Nephron (organoid): Measurements from ENCODE around the gene HGS.

Experiments
- H3K27ac Mint-ChIP-seq, 3 experiments: 2 replicates each; pipeline ENCODE4 v1.8.0; 2020; ENCODE audit warnings: mixed read lengths in 3 of 3, mild to moderate bottlenecking in 2 of 3, moderate library complexity in 1 of 3
- H3K27me3 Mint-ChIP-seq: 2 replicates; pipeline ENCODE4 v1.8.0; 2021; ENCODE audit warnings: low read depth, mild to moderate bottlenecking, moderate library complexity, mixed read lengths
- H3K36me3 Mint-ChIP-seq: 2 replicates; pipeline ENCODE4 v1.8.0; 2020; ENCODE audit warnings: low read depth, mixed read lengths
- H3K4me1 Mint-ChIP-seq: 2 replicates; pipeline ENCODE4 v1.8.0; 2020; ENCODE audit warnings: mixed read lengths
- H3K4me3 Mint-ChIP-seq, 3 experiments: 2 replicates each; pipeline ENCODE4 v1.8.0; 2020; ENCODE audit warnings: mild to moderate bottlenecking in 3 of 3, mixed read lengths in 3 of 3, moderate library complexity in 2 of 3
- H3K9me3 Mint-ChIP-seq: 2 replicates; pipeline ENCODE4 v1.8.0; 2020; ENCODE audit warnings: mixed read lengths
- TF ChIP-seq, protein P1 (sequence below), 3 experiments: fragments of 200-600 bp; sonication (generic); IDR thresholded peaks; one replicate each; pipeline ENCODE4 v1.5.0; 2021; ENCODE audit warnings: antibody characterized with exemption in 3 of 3; ENCODE audit not compliant: unreplicated experiment in 3 of 3

HGS gene

DNA sequence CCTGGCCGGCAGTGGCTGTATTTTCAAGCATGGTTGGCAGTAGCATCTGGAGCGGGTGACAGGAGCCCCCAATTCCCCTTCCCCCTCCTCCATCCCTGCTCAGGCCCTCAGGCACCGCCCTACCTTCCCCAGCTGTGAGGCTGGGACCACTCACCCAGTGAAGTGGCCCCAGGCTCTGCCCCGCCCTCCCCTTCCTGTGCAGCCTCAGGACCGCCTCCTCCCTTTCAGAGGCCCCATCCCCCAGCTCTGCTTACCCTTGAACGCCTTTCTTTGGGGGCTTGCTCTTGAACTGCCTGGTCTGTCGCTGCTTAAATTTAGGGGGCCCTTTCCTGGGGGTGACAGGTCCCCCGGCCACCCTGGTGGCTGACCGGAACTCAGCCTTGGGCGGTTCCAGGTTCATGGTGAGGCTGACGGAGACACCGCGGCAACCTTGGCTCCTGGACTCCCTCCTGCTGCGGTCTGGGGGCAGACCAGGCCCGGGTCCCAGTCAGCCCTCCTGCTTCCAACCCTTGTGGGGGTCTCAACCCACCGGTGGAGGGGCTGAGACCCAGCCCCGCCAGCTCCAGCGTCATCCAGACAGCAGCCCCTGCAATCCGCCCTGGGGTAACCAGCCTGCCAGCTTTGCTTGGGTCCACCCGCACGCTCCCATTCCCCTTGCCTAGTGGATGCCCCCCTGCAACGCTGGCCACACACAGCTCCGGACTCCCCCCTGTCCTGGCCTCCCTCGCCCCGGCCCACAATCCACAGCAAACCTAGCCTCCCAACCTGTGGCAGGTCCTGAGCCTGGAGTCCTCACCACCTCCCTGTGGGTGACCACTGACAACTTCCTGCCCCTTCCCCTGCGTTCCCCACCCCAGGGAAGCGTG is 30.7 kb upstream of the HGS start:
- Mint-ChIP-seq H3K27me3 (no peaks in the 10 kb centered on the region), H3K4me1 (peaks cover 11% of the 10 kb centered on the region), H3K36me3 (no peaks in the 10 kb centered on the region), H3K27ac (peak overlapping the region in 2 of 3 experiments; percentile 68 to 80), H3K4me3 (peak overlapping the region in 2 of 3 experiments; percentile 53 to 67), H3K9me3 (no peaks in the 10 kb centered on the region)
- TF ChIP-seq, protein P1, sequence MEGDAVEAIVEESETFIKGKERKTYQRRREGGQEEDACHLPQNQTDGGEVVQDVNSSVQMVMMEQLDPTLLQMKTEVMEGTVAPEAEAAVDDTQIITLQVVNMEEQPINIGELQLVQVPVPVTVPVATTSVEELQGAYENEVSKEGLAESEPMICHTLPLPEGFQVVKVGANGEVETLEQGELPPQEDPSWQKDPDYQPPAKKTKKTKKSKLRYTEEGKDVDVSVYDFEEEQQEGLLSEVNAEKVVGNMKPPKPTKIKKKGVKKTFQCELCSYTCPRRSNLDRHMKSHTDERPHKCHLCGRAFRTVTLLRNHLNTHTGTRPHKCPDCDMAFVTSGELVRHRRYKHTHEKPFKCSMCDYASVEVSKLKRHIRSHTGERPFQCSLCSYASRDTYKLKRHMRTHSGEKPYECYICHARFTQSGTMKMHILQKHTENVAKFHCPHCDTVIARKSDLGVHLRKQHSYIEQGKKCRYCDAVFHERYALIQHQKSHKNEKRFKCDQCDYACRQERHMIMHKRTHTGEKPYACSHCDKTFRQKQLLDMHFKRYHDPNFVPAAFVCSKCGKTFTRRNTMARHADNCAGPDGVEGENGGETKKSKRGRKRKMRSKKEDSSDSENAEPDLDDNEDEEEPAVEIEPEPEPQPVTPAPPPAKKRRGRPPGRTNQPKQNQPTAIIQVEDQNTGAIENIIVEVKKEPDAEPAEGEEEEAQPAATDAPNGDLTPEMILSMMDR (IDR thresholded peaks at IDR 0.05; ENCODE audit: unreplicated experiment in 3 of 3), result no peak

- no peaks in the 10 kb centered on the region for H3K9me3 Mint-ChIP-seq
These were observed 28.3 kb upstream of the HGS start for GRCh38 chr17:81655378-81656117.

GRCh38 chr17:81656118-81656743 is 27.6 kb upstream of the HGS start, which contains the start of gene PDE6G:
Gene PDE6G (minus strand): TSS chr17:81656542. CDS start chr17:81653305, 3,237 bp downstream.
- TF ChIP-seq, protein P1 (IDR thresholded peaks at IDR 0.05; ENCODE audit: unreplicated experiment in 3 of 3), result no peak
- Mint-ChIP-seq H3K4me3 (no peak within 1 kb of the TSS), H3K27ac (peak within 1 kb of the TSS in 1 of 3 experiments; percentile 32), H3K27me3 (no peaks in the 10 kb centered on the region), H3K36me3 (no peaks in the 10 kb centered on the region), H3K9me3 (no peaks in the 10 kb centered on the region), H3K4me1 (peaks cover 11% of the 10 kb centered on the region)

More at GRCh38 chr17:81655378-81656117, 28.3 kb upstream of the HGS start:
- no peaks in the 10 kb centered on the region for H3K27me3 Mint-ChIP-seq
- H3K4me1 Mint-ChIP-seq, result peaks cover 11% of the 10 kb centered on the region
- no peak overlapping the region for H3K4me3 Mint-ChIP-seq
- H3K27ac Mint-ChIP-seq, result no peak overlapping the region
- H3K36me3 Mint-ChIP-seq, result no peaks in the 10 kb centered on the region
- TF ChIP-seq, protein P1 (IDR thresholded peaks at IDR 0.05; ENCODE audit: unreplicated experiment in 3 of 3), result no peak

DNA sequence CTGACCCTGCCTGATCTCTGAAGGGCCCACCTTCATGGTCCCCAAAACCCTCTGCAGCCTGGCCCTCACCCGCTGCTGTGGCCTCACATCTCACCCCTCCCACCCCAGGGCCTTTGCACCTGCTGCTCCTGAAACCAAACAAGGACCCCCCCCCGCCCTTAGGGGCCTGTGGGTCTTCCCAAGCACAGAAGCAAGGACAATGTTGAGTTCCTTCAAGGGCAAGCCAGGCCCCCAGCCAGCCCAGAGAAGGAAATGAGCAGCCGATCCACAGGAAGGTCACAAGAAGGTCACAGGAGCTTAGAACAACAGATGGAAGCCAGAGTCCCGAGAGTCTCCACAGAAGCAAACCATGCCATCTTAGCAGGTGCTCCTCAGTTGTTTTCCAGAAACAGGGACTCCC is 27.0 kb upstream of the HGS start:
- no peaks in the 10 kb centered on the region for H3K36me3 Mint-ChIP-seq
- H3K9me3 Mint-ChIP-seq, result no peaks in the 10 kb centered on the region
- no peaks in the 10 kb centered on the region for H3K27me3 Mint-ChIP-seq
- H3K27ac Mint-ChIP-seq, result peak overlapping the region in 1 of 3 experiments; percentile 32
- TF ChIP-seq, protein P1 (IDR thresholded peaks at IDR 0.05; ENCODE audit: unreplicated experiment in 3 of 3), result no peak
- H3K4me1 Mint-ChIP-seq, result peaks cover 8% of the 10 kb centered on the region
- no peak overlapping the region for H3K4me3 Mint-ChIP-seq

DNA sequence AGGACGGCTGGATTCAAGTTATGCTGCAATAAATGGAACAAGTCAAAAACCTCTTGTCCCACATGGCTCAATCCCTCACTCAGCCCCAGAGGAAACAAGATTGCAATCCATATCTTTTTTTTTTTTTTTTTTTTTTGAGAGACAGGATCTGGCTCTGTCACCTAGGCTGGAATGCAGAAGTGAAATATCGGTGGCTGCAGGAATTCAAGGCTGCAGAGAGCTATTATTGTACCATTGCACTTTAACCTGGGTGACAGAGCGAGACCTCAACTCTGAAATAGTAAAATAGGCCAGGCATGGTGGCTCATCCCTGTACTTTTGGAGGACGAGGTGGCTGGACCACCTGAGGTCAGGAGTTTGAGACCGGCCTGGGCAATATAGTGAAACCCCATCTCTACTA is 24.8 kb upstream of the HGS start:
- H3K27me3 Mint-ChIP-seq, result no peaks in the 10 kb centered on the region
- TF ChIP-seq, protein P1 (IDR thresholded peaks at IDR 0.05; ENCODE audit: unreplicated experiment in 3 of 3), result no peak
- no peak overlapping the region for H3K4me3 Mint-ChIP-seq
- no peaks in the 10 kb centered on the region for H3K36me3 Mint-ChIP-seq
- H3K9me3 Mint-ChIP-seq, result no peaks in the 10 kb centered on the region
- no peak overlapping the region for H3K27ac Mint-ChIP-seq
- H3K4me1 Mint-ChIP-seq, result peaks cover 6% of the 10 kb centered on the region
